Testis (tissue), 3 donors: ENCODE results near the gene TSPAN2. TPM values are rescaled to one million over a fixed set of nuclear protein-coding genes. Genes with fewer than 3 reads are reported as not detected.
A peak's percentile ranks its signal among the peaks of the same experiment; 100 is the strongest.

ENCODE experiments used
- DNase-seq: peaks from one replicate; pipeline ENCODE4 v3.0.0-alpha.2; 2019
- H3K27ac ChIP-seq, 2 donors: fragments of 200-600 bp; sonication (generic); one replicate each; pipeline ENCODE4 v1.5.1; 2019
- H3K27me3 ChIP-seq: fragments of 200-600 bp; sonication (generic); one replicate; pipeline ENCODE4 v1.5.1; 2019
- H3K36me3 ChIP-seq: fragments of 200-600 bp; sonication (generic); one replicate; pipeline ENCODE4 v1.5.1; 2017; ENCODE audit warnings: low read depth; ENCODE audit errors: missing control alignments
- H3K4me1 ChIP-seq: fragments of 200-600 bp; sonication (generic); one replicate; pipeline ENCODE4 v1.5.1; 2019
- H3K4me3 ChIP-seq, 2 donors: fragments of 200-600 bp; sonication (generic); one replicate each; pipeline ENCODE4 v1.5.1; 2017 to 2019
- H3K9me3 ChIP-seq: fragments of 200-600 bp; sonication (generic); one replicate; pipeline ENCODE4 v1.5.1; 2017
- CTCF ChIP-seq, 3 experiments: fragments of 450-650 bp in 2 of 3; fragments of 200-600 bp in 1 of 3; sonication (generic) in 1 of 3; IDR thresholded peaks; one replicate each; pipeline ENCODE4 v1.5.1; 2016 to 2019; ENCODE audit warnings: antibody characterized with exemption in 3 of 3, mild to moderate bottlenecking in 2 of 3, moderate library complexity in 1 of 3
- POLR2A ChIP-seq: fragments of 450-650 bp; IDR thresholded peaks from one replicate; pipeline ENCODE4 v1.6.1; 2017; ENCODE audit warnings: antibody characterized with exemption, mild to moderate bottlenecking, moderate library complexity
- WGBS, 2 donors: methylation state at CpG; one replicate each; pipeline ENCODE4 v1.1.5; 2018; 5-methylcytosine and 5-hydroxymethylcytosine counted together
- intact Hi-C: fragments of 100-400 bp; cut with DNase I; formaldehyde crosslinking; loops from one replicate; pipeline ENCODE4 v1.15.1; 2023; ENCODE audit warnings: low total_unique reads
- polyA plus RNA-seq: library from polyadenylated mRNA; stranded (reverse); fragments of 350-450 nt; fragmentation: Illumina TruSeq; extraction: RNeasy Lipid Tissue Mini Kit (QIAGEN cat#74804); gene quantifications from one replicate; pipeline ENCODE4 v1.2.3, GENCODE V29; 2014; ENCODE audit warnings: low read depth, low replicate concordance; ENCODE audit not compliant: insufficient read depth
- total RNA-seq, 2 donors: library from RNA; depleted of rRNA; stranded (reverse); fragments of >200 nt; gene quantifications; one replicate each; pipeline ENCODE4 v1.2.3, GENCODE V29; 2016

The TSPAN2 gene
- total and polyA plus RNA-seq, 3 donors from 2014 or later, result 1.0 to 6.0 (median 1.2) TPM

DNA sequence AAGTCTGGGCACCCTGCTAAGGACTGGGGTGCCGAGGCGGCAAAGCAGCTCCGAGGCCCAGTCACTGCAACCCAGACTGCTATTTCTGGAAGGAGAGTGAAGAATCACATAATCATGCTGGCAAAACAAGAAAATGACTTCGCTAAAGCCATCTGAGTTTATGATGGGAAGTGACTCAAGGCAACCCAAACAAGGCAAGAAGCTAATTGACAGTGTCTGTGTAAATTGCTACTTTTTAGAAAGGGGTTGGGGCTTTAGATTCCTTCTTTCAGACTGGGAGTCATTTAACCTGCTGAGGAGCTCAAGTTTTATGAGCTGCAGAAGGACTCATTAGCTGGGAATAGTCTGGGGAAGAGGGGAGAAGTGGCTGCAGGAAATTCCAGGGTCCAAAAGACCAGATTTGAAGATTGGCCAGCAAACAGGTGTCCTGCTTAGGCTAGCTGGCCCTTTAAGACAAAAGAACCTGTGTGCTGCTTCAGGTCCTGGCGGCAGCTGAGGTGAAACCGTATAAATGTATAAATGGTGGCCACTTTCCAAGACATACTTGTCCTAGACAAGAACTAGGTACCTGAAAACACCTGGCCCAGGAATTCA, 31.5 kb downstream of the TSPAN2 start:
- H3K9me3 ChIP-seq, result no peaks in the 10 kb centered on the region
- WGBS, 2 donors, result 79 to 80% methylated on average over 6 of the region's 6 CpGs
- TF ChIP-seq CTCF (IDR thresholded peaks at IDR 0.05), result no peak
- no peaks in the 10 kb centered on the region for H3K27me3 ChIP-seq
- intact Hi-C loops, result no loop called here
- no peaks in the 10 kb centered on the region for H3K36me3 ChIP-seq
- peaks cover 6% of the 10 kb centered on the region for H3K4me1 ChIP-seq
- no peak overlapping the region for H3K4me3 ChIP-seq
- no peak for DNase-seq
- H3K27ac ChIP-seq, result peak overlapping the region in 1 of 2 donors; percentile 48

GRCh38 chr1:115056395-115056798, 32.9 kb downstream of the TSPAN2 start:
- Histone ChIP-seq H3K4me3 (no peak overlapping the region), H3K27ac (no peak overlapping the region), H3K27me3 (no peaks in the 10 kb centered on the region), H3K9me3 (no peaks in the 10 kb centered on the region), H3K4me1 (peaks cover 6% of the 10 kb centered on the region), H3K36me3 (no peaks in the 10 kb centered on the region)
- WGBS, 2 donors, result 42 to 45% methylated on average over 9 of the region's 9 CpGs
- TF ChIP-seq CTCF (IDR thresholded peaks at IDR 0.05) (no peak), POLR2A (no peak)
- intact Hi-C loops, result no loop called here
- no peak for DNase-seq

DNA sequence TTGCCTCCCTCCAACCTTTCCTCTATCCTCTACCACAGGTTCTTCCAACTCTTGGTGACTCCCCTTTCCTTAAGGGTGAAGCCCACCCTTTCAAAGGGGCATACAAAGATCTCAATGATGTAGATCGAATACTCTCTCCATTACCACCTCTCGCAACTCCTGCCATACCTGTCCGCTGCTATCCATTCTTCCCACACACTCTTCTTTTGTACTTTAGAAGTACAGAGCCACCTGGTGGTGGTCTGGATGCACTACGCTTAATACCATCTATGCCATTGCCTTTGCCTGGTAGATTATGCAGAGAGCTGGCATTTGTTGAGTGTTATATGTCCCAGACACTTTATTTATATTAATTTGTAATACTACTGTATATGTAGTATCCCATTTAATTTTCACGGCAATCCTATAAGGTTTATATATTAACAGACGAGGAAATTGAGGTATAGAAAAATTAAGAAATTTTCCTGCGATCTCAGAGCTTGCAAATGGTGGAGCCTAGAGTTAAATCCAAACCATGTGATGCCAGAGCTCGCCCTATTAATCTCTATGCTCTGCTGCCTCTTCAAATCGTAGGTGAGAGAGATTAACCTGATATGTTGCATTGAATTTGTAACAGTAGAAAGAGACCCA, 36.7 kb downstream of the TSPAN2 start:
- peak; percentile 53 to 83 (median 74) for TF ChIP-seq CTCF (IDR thresholded peaks at IDR 0.05)
- no peak for TF ChIP-seq POLR2A
- DNase-seq, result peak; percentile 85
- H3K27ac ChIP-seq, result no peak overlapping the region

GRCh38 chr1:115051850-115052249, 37.5 kb downstream of the TSPAN2 start:
- TF ChIP-seq CTCF (IDR thresholded peaks at IDR 0.05) (no peak), POLR2A (no peak)
- no peak for DNase-seq
- intact Hi-C loops, result no loop called here

More for the DNA sequence above, 36.7 kb downstream of the TSPAN2 start:
- Histone ChIP-seq H3K4me1 (peaks cover 2% of the 10 kb centered on the region), H3K27me3 (no peaks in the 10 kb centered on the region), H3K36me3 (no peaks in the 10 kb centered on the region), H3K4me3 (no peak overlapping the region), H3K9me3 (no peaks in the 10 kb centered on the region)
- intact Hi-C loops, result no loop called here
- WGBS, 2 donors, result 35 to 41% methylated on average over 9 of the region's 9 CpGs

DNA sequence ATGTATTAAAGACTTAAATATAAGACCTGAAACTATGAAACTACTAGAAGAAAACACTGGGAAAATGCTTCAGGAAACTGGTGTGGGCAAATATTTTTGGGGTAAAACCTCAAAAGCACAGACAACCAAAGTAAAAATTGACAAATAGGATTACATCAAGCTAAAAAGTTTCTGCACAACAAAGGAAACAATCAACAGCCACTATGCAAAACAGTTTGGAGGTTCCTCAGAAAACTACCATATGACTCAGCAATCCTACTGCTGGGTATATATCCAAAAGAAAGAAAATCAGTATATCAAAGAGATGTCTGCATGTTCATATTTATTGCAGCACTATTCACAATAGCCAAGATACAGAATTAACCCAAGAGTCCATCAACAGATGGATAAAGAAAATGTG, 42.6 kb downstream of the TSPAN2 start:
- Histone ChIP-seq H3K36me3 (no peaks in the 10 kb centered on the region), H3K4me1 (no peaks in the 10 kb centered on the region), H3K27ac (no peak overlapping the region), H3K27me3 (no peaks in the 10 kb centered on the region), H3K4me3 (no peak overlapping the region), H3K9me3 (no peaks in the 10 kb centered on the region)
- DNase-seq, result no peak
- intact Hi-C loops, result no loop called here
- TF ChIP-seq POLR2A, result no peak
- TF ChIP-seq CTCF (IDR thresholded peaks at IDR 0.05), result no peak

More at GRCh38 chr1:115051850-115052249, 37.5 kb downstream of the TSPAN2 start:
- H3K27ac ChIP-seq, result no peak overlapping the region
- peaks cover 2% of the 10 kb centered on the region for H3K4me1 ChIP-seq
- no peak overlapping the region for H3K4me3 ChIP-seq
- WGBS, 2 donors, result 67 to 78% methylated on average over 5 of the region's 5 CpGs
- no peaks in the 10 kb centered on the region for H3K9me3 ChIP-seq
- no peaks in the 10 kb centered on the region for H3K27me3 ChIP-seq
- H3K36me3 ChIP-seq, result no peaks in the 10 kb centered on the region
